ENCODE data around the gene ABHD12B.
"Not testable (repeated sequence)": the region's sequence is repeated elsewhere in the genome, so short reads cannot be mapped to it uniquely, and the experiment has no call there.

The ABHD12B gene

GRCh38 chr14:50941151-50941550 is 69.3 kb downstream of the ABHD12B start:
- Histone ChIP-seq H2AFZ (ENCODE audit: low read length) (no peak overlapping the region), H3K27me3 (ENCODE audit: insufficient read depth, low read length) (no peaks in the 10 kb centered on the region), H3K4me3 (ENCODE audit: low read depth, low read length, poor library complexity, severe bottlenecking) (no peak overlapping the region), H3K36me3 (ENCODE audit: insufficient read depth, low read length) (no peaks in the 10 kb centered on the region), H3K27ac (ENCODE audit: low read depth, low read length, poor library complexity, severe bottlenecking) (no peak overlapping the region), H3K79me2 (ENCODE audit: insufficient read depth, low read length) (no peaks in the 10 kb centered on the region), H3F3A (ENCODE audit: insufficient read depth, low read length) (no peaks in the 10 kb centered on the region), H3K4me1 (ENCODE audit: insufficient read depth, low read length, severe bottlenecking) (peaks cover 22% of the 10 kb centered on the region), H3K4me2 (ENCODE audit: low read length) (no peak overlapping the region), H4K20me1 (ENCODE audit: insufficient read depth, low read length) (no peaks in the 10 kb centered on the region), H3K9ac (ENCODE audit: low read length) (no peak overlapping the region), H3K9me2 (ENCODE audit: low read depth, low read length) (no peaks in the 10 kb centered on the region), H3K9me3 (ENCODE audit: low read length) (no peaks in the 10 kb centered on the region)
- TF ChIP-seq EZH2 (IDR thresholded peaks at IDR 0.05; ENCODE audit: borderline replicate concordance, low read length), result no peak
- TF ChIP-seq CTCF (IDR thresholded peaks at IDR 0.05; ENCODE audit: low read length), result no peak

GRCh38 chr14:50941638-50942037 is 69.8 kb downstream of the ABHD12B start:
- not testable (repeated sequence) for H3K9me3 ChIP-seq (ENCODE audit: low read length); H3K9ac ChIP-seq (ENCODE audit: low read length); H3K36me3 ChIP-seq (ENCODE audit: insufficient read depth, low read length); H4K20me1 ChIP-seq (ENCODE audit: insufficient read depth, low read length); H3K27ac ChIP-seq (ENCODE audit: low read depth, low read length, poor library complexity, severe bottlenecking); H2AFZ ChIP-seq (ENCODE audit: low read length); H3K79me2 ChIP-seq (ENCODE audit: insufficient read depth, low read length); H3K4me2 ChIP-seq (ENCODE audit: low read length); H3K9me2 ChIP-seq (ENCODE audit: low read depth, low read length); H3K27me3 ChIP-seq (ENCODE audit: insufficient read depth, low read length); H3K4me3 ChIP-seq (ENCODE audit: low read depth, low read length, poor library complexity, severe bottlenecking); H3F3A ChIP-seq (ENCODE audit: insufficient read depth, low read length)
- peaks cover 18% of the 10 kb centered on the region for H3K4me1 ChIP-seq (ENCODE audit: insufficient read depth, low read length, severe bottlenecking)

- Histone ChIP-seq H3K9me2 (ENCODE audit: low read depth, low read length) (no peaks in the 10 kb centered on the region), H3K27me3 (ENCODE audit: insufficient read depth, low read length) (no peaks in the 10 kb centered on the region), H3K4me3 (ENCODE audit: low read depth, low read length, poor library complexity, severe bottlenecking) (peak overlapping the region; percentile 75), H3K9ac (ENCODE audit: low read length) (peak overlapping the region; percentile 71), H3F3A (ENCODE audit: insufficient read depth, low read length) (no peaks in the 10 kb centered on the region), H3K79me2 (ENCODE audit: insufficient read depth, low read length) (no peaks in the 10 kb centered on the region), H3K4me2 (ENCODE audit: low read length) (peak overlapping the region; percentile 68), H2AFZ (ENCODE audit: low read length) (no peak overlapping the region), H3K9me3 (ENCODE audit: low read length) (no peaks in the 10 kb centered on the region), H4K20me1 (ENCODE audit: insufficient read depth, low read length) (no peaks in the 10 kb centered on the region), H3K4me1 (ENCODE audit: insufficient read depth, low read length, severe bottlenecking) (peaks cover 5% of the 10 kb centered on the region), H3K27ac (ENCODE audit: low read depth, low read length, poor library complexity, severe bottlenecking) (no peak overlapping the region), H3K36me3 (ENCODE audit: insufficient read depth, low read length) (no peaks in the 10 kb centered on the region)
- TF ChIP-seq EZH2 (IDR thresholded peaks at IDR 0.05; ENCODE audit: borderline replicate concordance, low read length) (no peak), CTCF (IDR thresholded peaks at IDR 0.05; ENCODE audit: low read length) (no peak)
Observed at GRCh38 chr14:50943261-50943942, 71.5 kb downstream of the ABHD12B start.
